Fibroblast of the aortic adventitia (primary cell): Measurements from ENCODE around the gene C1QTNF4. TPM values are rescaled to one million over a fixed set of nuclear protein-coding genes. Genes with fewer than 3 reads are reported as not detected.

Experiments used
- DNase-seq: peaks from one replicate; pipeline ENCODE4 v3.0.0-alpha.2; 2010; ENCODE audit warnings: low read depth
- H3K4me3 ChIP-seq: 2 replicates; pipeline ENCODE4 v1.5.1; 2011; ENCODE audit warnings: low read depth, mild to moderate bottlenecking, control low read depth, low read length, moderate library complexity
- total RNA-seq: library from RNA; depleted of rRNA; stranded (reverse); fragments of >200 nt; gene quantifications from 2 replicates; pipeline ENCODE4 v1.2.3, GENCODE V29; 2012; ENCODE audit warnings: low replicate concordance
- TF ChIP-seq, protein P1 (sequence below): IDR thresholded peaks from 2 replicates; pipeline ENCODE4 v1.5.1; 2011; ENCODE audit warnings: mild to moderate bottlenecking, low read length, control low read depth, inconsistent platforms; ENCODE audit not compliant: insufficient read depth

Gene C1QTNF4
- total RNA-seq, 1 donor = not detected

DNA sequence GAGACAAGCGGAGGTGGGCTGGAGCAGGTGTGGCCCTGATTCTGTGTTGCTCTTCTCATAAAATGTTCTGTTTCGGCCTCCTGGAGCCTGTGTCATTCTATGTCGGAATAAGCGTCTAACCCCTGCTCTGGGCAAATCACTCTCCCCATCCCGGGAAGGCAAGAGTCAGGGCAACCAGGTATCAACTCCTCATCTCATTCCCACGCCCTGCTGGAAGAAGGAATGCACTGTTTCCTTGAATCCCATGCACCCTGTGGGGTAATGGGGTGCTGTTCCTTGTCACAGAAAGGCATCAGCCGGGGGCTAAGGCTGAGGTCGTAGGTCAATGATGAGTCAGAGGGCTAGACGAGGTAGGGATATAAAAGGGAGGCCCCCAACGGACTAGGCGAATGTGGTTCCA lies 5.1 kb downstream of the C1QTNF4 start:
- TF ChIP-seq, protein P1, sequence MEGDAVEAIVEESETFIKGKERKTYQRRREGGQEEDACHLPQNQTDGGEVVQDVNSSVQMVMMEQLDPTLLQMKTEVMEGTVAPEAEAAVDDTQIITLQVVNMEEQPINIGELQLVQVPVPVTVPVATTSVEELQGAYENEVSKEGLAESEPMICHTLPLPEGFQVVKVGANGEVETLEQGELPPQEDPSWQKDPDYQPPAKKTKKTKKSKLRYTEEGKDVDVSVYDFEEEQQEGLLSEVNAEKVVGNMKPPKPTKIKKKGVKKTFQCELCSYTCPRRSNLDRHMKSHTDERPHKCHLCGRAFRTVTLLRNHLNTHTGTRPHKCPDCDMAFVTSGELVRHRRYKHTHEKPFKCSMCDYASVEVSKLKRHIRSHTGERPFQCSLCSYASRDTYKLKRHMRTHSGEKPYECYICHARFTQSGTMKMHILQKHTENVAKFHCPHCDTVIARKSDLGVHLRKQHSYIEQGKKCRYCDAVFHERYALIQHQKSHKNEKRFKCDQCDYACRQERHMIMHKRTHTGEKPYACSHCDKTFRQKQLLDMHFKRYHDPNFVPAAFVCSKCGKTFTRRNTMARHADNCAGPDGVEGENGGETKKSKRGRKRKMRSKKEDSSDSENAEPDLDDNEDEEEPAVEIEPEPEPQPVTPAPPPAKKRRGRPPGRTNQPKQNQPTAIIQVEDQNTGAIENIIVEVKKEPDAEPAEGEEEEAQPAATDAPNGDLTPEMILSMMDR = no peak

DNA sequence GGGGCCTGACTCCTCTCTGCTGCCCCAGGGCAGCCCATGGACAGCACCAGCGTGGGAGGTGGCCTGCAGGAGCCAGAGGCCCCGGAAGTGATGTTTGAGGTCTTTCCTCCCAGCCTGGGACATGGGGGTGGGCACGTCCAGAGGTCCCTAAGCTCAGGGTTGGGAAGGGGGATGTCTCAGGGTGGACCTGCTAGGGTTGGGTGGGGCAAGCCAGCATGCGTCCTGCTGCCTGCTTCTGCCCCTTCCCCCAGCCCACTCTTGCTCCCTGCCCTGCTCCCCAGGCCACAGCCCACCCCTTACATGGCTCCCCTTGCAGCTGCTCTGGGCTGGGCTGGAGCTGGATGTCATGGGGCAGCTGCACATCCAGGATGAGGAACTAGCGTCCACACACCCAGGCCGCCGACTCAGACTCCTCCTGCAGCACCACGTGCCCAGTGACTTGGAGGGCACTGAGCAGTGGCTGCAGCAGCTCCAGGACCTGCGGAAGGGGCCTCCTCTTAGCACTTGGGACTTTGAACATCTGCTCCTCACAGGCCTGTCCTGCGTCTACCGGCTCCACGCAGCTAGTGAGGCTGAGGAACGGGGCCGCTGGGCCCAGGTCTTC lies 6.4 kb downstream of the C1QTNF4 start:
- no peak overlapping the region for H3K4me3 ChIP-seq
- TF ChIP-seq, protein P1 = no peak
- DNase-seq = no peak

More for the DNA sequence above, 5.1 kb downstream of the C1QTNF4 start:
- DNase-seq = no peak
- no peak overlapping the region for H3K4me3 ChIP-seq

DNA sequence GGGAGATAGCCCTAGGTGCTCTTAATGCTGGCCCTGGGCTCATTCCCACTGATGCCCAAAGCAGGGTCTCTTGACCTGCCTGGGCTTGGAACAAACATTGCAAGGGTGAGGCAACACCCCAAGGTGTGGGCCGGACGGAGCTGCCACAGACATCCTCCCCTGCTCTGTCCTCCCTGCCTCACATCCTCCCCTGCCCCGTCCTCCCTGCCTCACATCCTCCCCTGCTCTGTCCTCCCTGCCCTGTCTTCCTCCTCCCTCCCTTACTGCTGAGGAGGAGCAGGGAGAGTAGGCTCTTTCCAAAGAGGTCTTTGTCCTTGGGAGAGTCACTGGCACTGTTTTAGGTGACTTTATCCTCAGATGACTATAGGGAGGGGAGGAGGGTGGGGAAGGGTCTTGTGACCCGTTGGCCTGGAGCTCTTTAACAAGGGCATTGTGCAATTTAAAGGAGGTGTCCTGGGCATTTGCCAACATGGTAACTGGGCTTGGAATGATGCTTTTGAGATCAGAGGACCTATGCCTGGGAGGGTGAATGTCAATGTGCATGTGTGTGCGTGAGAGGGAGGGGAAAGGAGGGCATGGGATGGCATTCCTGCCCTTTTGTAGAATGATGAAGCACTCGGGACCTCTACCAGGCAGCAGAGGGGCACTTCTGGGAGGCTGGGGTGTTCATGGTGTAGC lies 7.0 kb downstream of the C1QTNF4 start:
- TF ChIP-seq, protein P1 = no peak
- no peak overlapping the region for H3K4me3 ChIP-seq
- peak; percentile 28 for DNase-seq

DNA sequence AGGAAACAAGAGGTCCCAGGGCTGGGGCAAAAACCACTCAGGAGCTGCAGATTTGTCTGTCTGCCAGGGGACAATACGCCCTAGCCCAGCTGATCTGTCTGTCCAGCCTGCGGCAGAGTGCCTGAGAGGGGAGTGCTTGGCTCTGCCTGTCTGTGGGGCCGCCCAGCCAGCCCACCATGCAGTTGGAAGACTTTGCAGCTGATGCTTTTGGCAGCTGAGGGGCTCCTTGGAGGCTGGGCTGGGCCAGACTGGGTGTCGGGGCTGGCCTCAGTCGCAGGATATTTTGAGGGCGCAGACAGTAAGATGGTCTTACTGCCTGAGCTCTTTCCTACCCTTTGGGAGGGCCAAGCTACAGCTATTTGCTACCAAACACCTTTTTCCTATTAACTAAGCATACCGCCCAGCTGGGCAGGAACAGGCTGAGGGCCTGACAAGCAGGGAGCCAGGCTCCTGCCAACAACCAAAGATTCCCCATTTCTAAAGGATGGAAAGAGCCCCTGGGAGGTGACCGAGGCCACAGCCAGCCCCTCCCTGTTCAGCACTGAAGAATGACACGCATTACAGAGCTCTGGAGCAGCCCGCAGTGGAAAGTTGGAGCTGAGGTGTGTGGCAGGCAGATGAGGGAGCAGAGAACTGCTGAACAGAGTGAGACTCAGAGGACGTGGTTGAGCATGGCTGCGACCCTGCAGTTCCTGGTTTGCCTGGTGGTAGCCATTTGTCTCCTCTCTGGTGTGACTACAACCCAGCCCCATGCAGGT lies 7.9 kb downstream of the C1QTNF4 start, which contains the start of gene FAM180B:
FAM180B (plus strand) TSS at position 581 of the 758 bp plus-strand sequence; CDS start at position 672, 91 bp downstream.
- DNase-seq = peak; percentile 41
- TF ChIP-seq, protein P1 = no peak

DNA sequence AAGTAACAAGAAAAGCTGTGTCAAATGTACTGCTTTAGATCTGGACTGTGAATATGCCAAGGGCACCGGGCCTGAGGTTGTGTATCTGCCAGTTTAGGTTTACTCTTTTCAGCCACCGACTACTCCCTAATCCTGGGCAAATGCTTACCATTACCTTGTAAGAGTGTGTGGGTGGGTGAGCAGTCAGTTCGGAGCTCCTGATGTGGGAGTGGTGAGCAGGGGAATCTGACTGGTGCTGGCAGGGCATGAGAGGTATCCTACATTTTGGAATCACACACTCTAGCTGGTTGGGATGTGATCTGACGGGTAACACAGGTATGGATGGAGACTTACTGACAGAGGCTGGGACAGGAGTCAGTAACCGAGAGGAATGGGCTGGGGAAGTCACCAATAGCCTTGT lies 10.4 kb downstream of the C1QTNF4 start:
- DNase-seq = no peak
- TF ChIP-seq, protein P1 = no peak
- H3K4me3 ChIP-seq = no peak overlapping the region

More for the DNA sequence above, 7.9 kb downstream of the C1QTNF4 start, which contains the start of gene FAM180B:
- H3K4me3 ChIP-seq = no peak within 1 kb of the TSS

DNA sequence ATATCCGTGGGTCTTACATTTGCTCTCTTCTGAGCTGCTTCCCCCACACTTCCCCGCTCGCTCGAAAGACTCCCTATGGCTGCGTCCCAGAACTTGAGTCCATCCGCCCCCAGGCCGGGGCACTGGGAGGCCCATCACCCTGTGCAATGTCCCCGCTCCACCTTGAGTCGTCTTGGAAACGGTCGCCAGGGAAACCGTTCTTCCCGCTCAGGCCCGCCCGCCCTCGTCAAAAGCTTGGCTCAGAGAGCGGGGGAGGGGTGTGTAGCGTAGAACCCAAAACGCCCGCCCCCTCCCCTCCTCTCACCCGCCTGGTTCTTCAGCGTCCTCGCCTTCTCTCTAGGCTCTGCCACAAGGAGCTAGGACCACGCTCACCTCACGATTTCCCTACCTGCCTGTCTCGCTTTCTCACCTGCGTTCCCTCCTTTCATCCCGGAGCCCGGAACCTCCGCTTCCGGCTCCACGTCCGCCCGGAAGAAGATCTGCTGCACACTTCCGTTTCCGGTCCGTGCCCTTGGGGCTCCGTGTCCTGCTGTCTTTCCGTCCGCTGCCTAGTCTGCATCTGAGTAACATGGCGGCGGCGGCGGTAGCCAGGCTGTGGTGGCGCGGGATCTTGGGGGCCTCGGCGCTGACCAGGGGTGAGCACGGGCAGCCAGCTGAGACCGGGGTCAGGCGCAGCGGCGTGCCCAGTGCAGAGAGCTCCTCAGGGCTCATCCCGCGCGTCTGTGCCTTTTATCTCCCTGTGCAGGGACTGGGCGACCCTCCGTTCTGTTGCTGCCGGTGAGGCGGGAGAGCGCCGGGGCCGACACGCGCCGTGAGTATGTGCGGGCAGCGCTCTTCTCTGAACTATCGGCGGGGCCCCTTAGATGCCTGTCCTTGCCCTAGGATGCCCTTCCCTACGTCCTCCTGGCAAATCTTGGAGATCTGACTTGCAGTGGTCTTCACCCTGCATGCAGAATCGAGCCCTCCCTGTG lies 15.4 kb downstream of the C1QTNF4 start, which contains the start of the genes KBTBD4 and NDUFS3:
KBTBD4 (minus strand) TSS at position 447 of the 971 bp plus-strand sequence; CDS start at position 428, 19 bp downstream.
NDUFS3 (plus strand) TSS at position 551 of the 971 bp plus-strand sequence; CDS start at position 569, 18 bp downstream.
- TF ChIP-seq, protein P1 = no peak
- peak within 1 kb of the TSS; percentile 96 for H3K4me3 ChIP-seq
- peak; percentile 88 for DNase-seq
